T-helper 9 cell (primary cell): Measurements from ENCODE around the gene CCDC12.
A peak's percentile ranks its signal among the peaks of the same experiment; 100 is the strongest.

Experiments
- DNase-seq: peaks from one replicate; pipeline ENCODE4 v3.0.0-alpha.2; 2020
- total RNA-seq, 2 donors: gene quantifications; one replicate each; lab custom pipeline; 2026; lab: John Stamatoyannopoulos, UW

Gene CCDC12
- 38.9 to 59.4 reads per million in 2 donors for total RNA-seq

DNA sequence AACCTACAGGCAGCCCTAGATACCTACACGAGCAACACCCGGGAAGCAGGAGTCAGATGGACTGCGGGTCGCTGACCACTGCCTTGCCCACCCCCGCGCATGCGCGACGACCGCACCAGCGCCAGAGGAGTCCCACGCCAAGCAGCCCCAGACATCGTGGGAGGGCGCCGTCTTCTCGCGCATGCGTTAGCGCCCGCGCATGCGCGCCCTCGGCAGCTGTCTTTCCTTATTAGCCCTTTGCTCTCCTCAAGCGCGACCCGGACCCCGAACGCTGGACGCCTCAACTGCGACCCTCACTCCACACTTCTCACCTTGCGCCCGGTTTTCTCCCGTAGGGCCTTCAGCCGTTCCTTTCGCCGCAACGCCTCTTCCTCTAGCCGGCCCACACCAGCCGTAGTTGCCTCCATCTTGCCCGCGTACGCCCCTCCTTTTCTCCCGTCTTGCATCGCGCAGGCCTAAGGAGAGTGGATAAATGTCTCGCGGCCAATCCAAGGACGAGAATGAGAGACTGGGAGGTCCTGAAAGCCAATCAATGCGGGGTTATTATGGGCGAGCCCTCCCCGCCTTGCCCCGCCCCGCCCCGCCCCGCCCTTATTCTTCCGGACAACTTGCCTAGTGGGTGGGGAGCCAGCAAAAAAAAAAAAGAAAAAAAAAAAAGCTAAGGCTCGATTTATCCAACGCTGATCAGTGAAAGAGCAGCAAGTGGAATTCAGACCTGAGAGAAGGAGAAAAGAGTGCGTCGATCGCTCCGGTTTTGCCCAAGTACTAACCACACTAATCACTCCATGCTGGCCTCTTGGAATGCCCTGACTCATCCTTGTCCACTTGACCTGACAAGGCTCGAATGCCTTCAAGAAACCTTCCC, at the start of gene CCDC12:
Gene CCDC12, minus strand, starts transcription at position 420 of the 865 bp plus-strand sequence. Its CDS starts 13 bp downstream, at position 407.
- DNase-seq, result peak; percentile 86

DNA sequence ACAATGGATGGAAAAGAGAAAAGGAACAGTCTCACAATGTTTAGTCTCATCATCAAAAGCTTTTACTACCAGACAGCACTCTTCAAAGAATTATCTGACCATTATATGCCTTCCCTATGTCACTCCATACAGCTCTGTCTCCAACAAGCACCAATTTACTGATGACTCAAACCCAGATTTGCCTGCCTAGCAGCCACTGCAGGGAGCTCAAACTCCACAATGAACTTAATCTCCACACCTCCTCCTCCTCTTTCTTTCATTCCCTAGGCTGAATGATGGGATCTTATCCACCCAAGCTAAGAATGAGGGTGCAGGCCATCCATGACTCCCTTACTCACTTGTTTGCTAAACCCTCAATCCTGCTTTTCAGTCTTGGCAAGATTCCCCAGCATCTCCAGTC, 48.4 kb upstream of the CCDC12 start:
- DNase-seq, result no peak

DNA sequence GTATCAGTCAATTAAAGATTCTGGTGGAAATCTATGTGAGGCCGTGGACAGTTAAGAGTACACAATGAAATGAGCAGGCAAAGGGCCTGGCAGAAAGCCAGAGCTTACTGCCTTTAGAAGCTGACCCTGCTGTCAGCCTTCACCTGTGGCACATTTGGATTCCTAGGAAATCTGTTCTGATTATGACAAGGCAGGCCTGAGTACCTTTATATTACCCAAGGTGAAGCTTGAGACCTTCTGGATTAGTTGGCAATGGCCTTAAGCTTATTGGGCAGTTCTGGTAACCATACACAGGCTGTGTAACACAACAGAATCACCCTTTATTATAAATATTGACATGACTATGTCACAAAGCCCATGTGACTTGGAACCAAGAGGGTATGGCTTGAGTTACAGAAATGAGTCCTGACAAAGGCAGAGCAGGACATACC, 46.1 kb upstream of the CCDC12 start:
- no peak for DNase-seq

GRCh38 chr3:47020311-47020710, 43.8 kb upstream of the CCDC12 start:
- no peak for DNase-seq

GRCh38 chr3:47019201-47019600, 42.7 kb upstream of the CCDC12 start:
- no peak for DNase-seq

DNA sequence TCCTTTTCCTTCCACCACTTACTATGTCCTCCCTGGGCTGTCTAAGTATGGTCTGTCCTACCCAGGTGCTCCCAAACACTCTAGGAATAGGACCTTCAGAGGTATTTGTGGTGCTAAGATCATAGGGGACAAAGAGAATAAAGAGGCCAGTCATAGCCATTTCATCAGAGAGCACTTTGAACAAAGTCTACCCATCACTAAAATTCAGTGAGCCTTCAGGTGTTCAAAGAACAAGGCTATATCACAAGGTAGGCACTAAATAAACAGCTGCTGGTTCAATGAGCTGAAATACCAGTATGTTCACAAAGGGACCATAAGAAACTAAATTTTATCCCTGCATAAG, 41.7 kb upstream of the CCDC12 start:
- no peak for DNase-seq

DNA sequence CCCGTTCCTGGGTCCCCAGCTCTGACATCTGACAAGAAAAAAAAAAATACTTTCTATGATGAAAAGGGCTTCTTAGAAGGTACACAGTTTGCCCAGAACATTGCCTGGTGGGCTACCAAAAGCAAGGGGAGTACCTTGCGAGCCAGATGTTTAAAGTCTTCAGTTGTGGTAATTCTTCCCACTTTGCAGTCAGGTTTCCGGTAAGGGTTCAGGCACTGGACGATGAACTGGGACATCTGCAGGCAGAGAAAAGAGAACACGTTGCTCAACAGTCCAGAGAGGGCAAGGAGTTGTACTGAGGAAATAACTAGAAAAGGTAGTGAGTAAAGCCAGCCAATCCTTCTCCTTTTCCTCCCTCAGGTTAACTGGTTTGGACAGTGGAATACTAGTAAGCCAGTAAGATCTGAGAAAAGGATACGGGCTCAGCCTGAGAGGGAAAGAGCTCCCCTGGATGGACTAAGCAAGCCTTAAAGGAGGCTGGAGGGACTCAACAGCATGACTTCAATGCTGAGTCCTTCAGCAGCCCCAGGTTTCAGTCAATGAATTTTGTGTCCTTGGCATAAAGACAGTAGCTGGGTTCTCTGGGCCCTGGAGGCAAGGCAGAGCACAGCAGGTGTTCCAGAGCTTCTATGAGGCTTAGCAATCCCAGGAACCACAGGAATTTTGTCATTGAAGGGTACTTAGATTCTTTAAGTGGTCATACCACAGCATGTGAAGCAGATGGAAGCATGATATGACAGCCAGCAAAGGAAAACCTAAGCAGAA, 41.1 kb upstream of the CCDC12 start:
- no peak for DNase-seq

DNA sequence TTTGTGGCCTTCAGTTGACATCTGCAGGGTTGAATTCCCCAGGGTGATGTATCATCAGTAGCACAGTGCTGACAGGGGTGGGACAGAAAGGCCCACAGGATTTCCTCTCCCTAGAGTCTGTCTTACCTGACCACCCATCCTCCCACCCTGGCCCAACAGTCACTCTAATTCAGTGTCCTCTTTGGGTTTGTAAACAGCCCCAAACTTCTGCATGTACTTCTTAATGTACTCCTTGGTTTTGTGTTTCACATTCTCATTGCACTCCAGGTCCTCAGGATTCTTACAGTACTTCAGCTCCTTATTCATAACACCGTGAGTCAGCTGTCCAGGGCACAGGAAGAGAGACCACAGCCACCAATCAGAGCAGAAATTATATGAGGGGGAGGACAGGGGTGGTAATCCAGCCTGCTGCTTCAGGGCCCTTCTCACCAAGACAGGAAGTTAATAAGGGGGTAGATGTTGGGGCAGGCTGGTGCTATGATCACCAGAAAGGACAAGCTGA, 40.4 kb upstream of the CCDC12 start:
- DNase-seq, result no peak

DNA sequence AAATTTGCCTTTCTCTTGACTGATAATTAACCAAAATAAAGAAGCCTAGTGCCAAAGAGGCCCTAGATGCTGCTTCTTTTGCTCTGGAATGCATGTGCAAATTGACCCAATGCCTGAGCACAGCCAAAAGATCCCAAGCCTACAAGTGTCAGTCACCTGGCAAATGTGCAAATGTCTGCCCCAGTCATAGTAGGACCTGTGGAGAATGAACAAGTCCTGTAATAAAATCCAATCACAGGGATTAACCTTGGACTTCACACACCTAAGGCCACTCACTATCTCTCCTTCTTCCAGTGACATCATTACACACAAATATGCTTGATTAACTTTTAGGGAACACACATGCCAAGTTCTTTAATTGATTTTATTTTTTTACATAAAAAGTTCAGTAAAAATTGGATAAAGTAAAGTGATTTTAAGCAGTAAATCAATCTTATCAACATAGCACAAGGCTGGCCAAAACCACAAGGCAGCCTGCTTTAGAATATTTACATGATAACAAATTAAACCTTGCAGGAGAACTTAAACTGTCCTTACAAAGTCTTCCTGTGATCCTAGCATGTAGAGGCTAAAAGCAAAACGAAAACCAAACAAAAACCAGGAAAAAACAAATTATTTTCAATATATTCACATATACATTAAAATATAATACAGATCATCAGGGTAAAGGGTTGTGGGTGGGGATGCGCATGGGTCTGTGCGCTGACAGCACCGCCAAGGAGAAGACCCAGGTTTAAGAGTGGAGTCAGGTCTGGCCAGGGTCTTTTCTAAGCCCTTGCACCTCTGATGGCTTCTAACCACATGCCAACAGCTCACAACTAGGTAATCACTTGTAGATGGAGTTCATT, 39.8 kb upstream of the CCDC12 start:
- DNase-seq, result no peak

- no peak for DNase-seq
Measured at GRCh38 chr3:47015151-47015550, 38.6 kb upstream of the CCDC12 start.

- no peak for DNase-seq
Measured at GRCh38 chr3:47014036-47014435, 37.5 kb upstream of the CCDC12 start.

DNA sequence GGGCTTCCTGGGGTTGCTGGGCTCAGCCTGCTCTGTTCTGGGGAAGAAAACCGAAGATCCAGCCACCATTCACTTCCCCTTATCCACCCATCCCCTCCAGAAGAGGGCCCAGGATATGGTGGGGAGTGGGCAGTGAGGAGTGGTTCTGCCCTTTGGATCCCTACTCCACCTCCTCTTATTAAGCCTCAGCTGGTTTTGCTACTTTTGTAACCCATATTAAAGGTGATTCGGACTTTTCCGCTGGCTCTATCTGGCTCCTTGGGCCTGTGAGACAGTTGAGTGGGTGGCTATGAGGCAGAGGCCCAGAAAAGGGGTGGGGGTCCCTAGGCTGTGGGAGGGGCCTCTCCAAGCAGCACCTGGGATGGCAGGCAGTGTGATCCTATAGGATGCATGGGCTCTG, 36.7 kb upstream of the CCDC12 start:
- no peak for DNase-seq

GRCh38 chr3:47012342-47013230, 36.0 kb upstream of the CCDC12 start:
- no peak for DNase-seq

DNA sequence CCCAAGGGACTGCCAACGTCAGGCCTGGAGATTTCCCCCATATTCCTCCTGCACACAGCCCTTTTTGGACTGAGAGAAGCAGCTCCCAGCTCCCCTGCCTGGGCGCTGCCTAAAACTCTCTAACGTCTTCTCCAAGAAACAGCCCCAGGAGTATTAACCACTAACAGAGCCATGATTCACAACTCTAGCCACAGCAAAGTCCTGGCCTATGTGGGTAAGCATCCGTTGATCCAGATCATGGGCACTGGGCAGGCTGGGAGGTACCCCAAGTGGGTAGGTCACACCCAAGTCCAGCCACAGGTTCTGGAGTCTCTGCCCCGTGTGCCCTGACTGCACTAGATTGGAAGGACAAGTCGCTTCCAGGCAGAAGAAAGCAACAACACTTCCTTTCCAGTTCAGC, 34.8 kb upstream of the CCDC12 start:
- no peak for DNase-seq

DNA sequence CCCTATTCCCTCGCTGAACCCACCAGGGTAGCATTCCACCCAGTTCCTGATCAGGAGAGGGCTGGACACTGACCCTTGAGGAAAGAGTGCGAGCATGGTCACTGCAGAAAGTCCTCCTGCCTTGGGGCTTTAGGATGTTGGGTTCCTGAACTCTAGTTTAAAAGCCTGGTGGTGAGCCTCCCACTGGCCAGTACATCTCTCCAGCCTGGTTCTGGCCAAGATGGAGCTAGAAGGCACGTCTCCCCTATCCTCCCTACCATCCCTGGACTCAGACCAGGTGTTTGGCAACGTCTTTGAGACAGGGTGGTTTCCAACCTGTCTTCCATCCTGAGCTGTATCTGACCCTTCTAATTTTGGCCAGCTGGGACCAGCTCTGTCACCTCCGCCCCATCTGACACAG, 34.4 kb upstream of the CCDC12 start:
- no peak for DNase-seq

GRCh38 chr3:47010111-47010712, 33.7 kb upstream of the CCDC12 start:
- DNase-seq, result no peak

DNA sequence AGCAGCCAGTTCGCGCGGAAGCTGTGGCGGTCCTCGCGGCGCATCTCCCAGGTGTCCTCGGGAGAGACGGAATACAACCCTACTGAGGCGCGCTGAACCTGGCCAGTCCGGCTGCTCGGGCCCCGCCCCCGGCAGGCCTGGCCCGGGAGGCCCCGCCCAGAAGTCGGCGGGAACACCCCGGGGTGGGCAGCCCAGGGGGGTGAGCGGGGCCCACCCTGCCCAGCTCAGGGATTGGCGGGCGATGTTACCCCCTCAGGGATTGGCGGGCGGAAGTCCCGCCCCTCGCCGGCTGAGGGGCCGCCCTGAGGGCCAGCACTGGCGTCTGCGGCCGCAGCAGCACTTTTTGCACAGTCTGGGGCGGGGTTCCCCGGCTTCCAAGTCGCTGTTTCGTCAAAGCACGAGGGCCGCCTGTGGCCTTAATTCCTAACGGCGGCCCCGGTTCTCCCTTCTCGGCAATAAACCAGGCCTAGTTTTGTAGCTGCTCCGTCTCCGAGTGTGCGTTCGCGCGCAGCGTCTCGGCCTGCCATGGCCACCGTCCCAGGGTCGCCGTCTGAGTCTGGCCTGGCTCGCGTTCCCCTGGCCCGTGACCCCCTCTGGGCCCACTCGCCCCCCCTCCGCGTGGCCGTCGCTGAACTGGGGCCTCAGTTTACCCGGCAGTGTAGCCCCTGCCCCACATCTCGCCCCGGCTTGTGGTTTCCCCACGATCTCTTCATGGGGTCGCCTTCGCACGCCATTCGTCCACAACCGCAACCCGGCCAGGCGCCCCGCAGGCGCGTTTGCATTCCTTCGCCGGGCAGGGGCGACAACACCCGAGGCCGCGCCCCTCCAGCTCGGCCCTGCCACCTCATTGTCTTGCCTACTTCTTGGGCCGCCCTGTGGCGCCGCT, 32.9 kb upstream of the CCDC12 start:
- peak; percentile 36 for DNase-seq

- DNase-seq, result no peak
Measured at GRCh38 chr3:47008851-47009224, 32.3 kb upstream of the CCDC12 start.

DNA sequence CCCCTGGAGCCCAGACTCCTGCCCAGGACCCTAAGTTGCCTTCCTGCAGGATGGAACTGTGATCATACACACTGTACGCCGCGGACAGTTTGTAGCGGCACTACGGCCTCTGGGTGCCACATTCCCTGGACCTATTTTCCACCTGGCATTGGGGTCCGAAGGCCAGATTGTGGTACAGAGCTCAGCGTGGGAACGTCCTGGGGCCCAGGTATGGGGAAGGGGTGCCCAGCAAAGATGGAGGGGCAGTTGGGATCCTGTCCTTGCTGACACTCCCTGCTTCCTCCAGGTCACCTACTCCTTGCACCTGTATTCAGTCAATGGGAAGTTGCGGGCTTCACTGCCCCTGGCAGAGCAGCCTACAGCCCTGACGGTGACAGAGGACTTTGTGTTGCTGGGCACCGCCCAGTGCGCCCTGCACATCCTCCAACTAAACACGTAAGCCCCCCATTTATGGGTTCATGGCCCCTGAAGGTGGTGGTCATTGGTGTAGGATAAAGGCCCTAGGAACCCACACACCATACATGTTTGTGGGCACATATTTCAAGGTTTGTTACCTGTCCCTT, 31.8 kb upstream of the CCDC12 start:
- no peak for DNase-seq
